HUDEP-2 (cell line): ENCODE data around the gene KHDC3L.

ENCODE experiments used
- DNase-seq, 76 experiments: peaks; one replicate each; lab custom pipeline; 2025; ENCODE audit not compliant: unreplicated experiment in 76 of 76; lab: John Stamatoyannopoulos, UW

KHDC3L gene

DNA sequence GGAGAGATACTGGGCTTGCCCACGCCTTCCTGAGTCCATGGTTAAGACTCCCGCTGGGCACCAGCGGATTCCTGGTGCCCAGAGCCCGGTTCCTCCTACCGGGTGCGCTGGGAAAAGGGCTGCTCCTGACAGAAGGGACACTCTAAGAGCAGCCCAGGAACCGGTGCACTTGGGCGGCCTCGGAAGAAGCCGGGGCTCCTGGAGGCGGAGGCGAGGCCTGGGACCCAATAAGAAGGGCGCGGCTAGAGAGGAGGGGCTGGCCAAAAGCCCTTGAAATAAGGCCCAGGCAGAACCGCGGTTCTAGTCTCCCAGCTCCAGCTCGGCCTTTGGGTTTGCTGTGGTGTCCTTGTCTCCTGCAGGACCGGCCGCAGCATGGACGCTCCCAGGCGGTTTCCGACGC is at the start of gene KHDC3L:
TSS of gene KHDC3L (plus strand) at position 301 of the 400 bp plus-strand sequence. CDS start at position 373, 72 bp downstream.
- DNase-seq, result no peak

GRCh38 chr6:73314577-73315492 is 47.6 kb upstream of the KHDC3L start:
- no peak for DNase-seq

GRCh38 chr6:73323323-73323722 is 39.1 kb upstream of the KHDC3L start:
- DNase-seq, result no peak

- no peak for DNase-seq
These were observed 36.8 kb upstream of the KHDC3L start for GRCh38 chr6:73325656-73326055.

DNA sequence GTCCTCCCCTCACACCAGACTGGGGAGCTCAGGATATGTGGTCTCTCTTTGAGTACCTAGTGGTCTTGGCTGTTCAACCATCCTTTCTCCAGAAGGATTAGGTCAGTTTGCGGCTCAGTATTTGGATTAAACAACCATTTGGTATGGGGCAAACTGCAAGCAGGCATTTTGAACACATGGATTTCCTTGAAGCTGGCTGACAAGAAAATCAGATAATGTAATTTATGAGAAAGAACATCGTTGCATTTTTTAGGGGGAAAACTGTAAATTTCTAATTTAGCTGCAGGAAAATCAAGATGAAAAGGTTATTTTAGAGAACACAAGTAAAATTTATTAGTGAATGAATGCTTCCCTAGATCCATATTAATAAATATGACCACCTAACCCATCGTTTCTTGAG is 33.7 kb upstream of the KHDC3L start:
- DNase-seq, result no peak

DNA sequence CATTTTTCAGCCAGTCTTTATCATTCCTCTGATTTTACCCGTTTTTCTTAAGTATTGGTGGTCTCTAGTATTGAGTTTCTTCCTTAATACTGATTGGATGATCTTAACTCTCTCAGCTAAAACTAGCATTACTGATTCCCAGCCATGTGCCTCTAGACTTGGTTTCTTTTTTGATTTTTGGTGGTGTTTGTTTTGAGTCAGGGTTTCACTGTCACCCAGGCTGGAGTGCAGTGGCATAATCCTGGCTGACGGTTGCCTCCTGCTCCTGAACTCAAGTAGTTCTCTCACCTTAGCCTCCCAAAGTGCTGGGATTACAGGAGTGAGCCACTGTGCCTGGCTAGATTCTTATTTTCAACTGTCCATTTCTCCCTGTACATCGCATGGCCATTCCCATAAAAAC is 33.3 kb upstream of the KHDC3L start:
- no peak for DNase-seq

DNA sequence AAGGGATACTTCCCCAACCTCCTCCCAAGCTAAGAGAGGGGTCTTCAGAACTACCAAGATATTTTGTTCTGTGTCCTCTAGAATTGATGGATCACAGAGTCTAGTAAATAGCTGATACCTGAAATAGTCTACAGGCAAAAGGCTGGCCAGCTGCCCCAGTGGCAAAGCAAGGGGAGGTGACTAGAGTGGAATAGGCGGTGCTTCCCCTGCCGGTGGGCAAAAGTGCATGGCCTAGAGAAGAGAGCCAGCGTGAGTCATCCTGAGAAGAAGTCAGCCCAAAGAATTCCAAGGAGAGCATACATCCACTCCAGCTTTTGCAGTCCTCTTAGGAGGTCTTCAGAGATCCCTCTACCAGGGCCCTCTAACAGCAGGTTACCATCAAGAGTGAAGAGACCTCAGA is 23.1 kb upstream of the KHDC3L start:
- no peak for DNase-seq

DNA sequence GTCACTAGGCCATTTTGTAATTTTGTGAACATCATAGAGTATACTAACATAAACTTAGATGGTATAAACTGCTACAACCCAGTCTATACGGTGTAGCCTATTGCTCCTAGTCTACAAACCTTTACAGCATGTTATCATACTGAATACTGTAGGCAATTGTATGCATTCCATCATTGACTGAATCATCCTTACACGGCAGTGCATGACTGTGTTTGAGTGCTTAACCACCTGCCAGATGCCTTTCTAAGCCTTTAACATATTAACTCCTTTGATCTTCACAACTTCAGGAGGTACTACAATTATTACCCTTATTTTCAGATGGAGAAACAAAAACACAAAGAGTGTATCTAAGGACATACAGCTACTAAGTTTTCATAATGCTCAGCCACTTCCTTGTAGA is 22.4 kb upstream of the KHDC3L start:
- DNase-seq, result no peak

GRCh38 chr6:73341335-73341734 is 21.1 kb upstream of the KHDC3L start:
- no peak for DNase-seq

- DNase-seq, result no peak
These were observed 20.3 kb upstream of the KHDC3L start for GRCh38 chr6:73342174-73342573.

DNA sequence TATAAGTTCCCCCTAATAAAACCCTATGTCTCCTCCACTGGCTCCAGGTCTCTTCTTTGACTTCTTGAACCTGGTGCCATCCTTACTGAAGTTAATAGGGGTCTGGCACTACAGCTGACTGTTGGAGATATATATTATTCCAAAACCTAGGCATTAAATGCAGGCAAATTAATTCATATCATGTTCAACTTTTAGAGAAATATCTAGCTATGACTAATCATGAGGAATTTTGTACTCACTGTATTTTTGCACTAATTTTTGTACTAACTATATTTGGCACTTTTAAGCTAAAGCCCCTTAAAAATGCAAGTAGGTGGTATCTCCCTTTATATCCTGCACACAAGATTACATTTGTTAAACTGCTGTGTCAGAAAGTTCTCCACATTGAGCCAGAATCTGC is 19.3 kb upstream of the KHDC3L start:
- no peak for DNase-seq

- no peak for DNase-seq
These were observed 13.8 kb upstream of the KHDC3L start for GRCh38 chr6:73348550-73349204.

- DNase-seq, result no peak
These were observed 13.1 kb upstream of the KHDC3L start for GRCh38 chr6:73349311-73349710.

DNA sequence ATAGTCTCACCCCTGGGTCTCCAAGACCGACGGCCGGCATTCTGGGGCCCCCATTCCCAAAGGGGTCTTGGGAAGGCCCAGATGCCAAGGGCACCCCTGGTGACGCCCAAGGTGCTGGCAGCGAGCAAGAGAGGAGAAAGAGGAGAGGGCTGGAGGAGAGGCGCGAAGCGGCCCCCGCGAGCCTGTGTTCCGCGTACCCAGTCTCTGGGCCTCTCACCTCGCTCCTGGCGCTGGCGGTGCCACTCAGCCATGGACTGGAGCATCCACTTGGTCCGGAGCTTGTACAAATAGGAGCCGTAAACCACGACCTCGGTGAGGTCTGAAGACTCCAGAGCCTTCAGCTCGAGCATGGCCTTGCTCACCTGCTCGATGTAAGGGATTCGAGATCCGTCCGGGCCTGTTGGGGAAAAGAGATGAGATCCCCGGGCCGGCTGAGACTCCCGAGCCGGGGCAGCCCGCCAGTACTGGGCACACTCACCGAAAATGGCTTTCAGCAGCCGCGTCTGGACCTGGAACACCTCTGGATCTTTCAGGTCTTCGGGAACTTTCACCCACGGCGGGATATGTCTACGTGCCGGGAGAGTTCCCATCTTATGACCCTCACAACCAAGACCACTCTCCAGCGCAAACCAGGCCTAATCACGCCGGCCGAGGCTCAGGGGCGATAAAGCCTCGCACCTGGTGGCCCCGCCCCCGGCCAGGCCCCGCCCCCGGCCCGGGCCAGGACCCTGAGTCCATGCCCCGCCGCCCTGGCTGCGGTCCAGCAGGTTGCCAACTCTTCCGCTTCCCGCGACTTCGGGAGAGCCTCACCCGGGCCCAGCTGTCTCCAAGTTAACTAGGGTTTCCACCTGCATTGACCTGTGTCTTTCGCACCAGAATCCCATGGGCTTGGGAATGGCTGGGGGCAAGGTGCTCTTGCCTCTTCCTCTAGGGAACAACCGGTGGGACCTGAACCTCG is 8.5 kb upstream of the KHDC3L start, which contains the start of gene DPPA5:
TSS of gene DPPA5 (minus strand) at position 641 of the 958 bp plus-strand sequence. CDS start at position 590, 51 bp downstream.
- no peak for DNase-seq

- no peak for DNase-seq
These were observed 545 bp downstream of the KHDC3L start for GRCh38 chr6:73362869-73363536.

DNA sequence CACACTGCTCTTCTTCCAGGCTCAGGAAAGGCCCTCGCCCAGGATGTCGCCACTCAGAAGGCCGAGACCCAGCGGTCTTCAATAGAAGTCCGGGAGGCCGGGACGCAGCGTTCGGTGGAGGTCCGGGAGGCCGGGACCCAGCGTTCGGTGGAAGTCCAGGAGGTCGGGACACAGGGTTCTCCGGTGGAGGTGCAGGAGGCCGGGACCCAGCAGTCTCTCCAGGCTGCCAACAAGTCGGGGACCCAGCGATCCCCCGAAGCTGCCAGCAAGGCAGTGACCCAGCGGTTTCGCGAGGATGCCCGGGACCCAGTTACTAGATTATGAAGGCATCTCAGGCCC is 1.0 kb downstream of the KHDC3L start:
- no peak for DNase-seq

DNA sequence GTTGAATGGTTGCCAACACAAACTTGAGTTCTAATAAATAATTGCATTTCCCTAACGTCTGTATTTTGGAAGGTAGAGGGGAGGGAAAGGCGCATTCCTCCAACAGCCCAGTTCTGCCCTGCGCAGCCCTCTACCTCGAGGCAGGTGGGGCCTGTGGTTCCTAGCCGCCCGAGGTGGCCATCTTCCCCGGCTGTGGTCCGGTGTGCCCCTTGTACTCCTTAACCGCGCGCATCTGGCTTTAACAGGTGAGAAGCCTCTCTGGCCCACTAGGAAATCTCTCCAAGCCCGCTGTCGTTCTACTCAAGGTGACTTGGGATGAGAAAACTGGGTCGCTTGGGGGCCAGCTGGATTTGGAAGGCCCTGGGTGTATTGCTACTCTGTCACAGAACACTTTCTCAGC is 1.7 kb downstream of the KHDC3L start:
- DNase-seq, result no peak

GRCh38 chr6:73364549-73364948 is 2.1 kb downstream of the KHDC3L start:
- DNase-seq, result no peak

- DNase-seq, result no peak
These were observed 5.4 kb downstream of the KHDC3L start for GRCh38 chr6:73367761-73368355.

DNA sequence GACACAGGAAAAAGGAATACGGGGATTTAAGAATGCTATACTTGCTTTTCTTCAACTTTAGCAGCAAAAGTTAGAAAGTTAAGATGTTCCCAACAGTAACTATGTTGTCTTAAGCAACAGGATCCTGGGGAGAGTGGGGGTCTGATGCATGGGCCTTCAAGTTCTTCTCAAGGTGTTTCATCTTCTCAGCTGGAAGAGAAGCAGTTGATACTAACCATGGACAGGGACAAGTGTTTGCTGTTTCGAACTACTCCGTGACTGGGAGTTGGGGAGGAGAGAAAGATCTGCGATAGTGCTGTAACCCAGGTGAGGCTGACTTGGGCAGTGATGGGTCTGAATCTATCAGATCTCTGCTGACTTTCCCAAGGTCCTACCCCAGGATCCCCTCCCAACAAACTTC is 6.2 kb downstream of the KHDC3L start:
- no peak for DNase-seq
